ENCODE results near the gene HYAL2.

DNA sequence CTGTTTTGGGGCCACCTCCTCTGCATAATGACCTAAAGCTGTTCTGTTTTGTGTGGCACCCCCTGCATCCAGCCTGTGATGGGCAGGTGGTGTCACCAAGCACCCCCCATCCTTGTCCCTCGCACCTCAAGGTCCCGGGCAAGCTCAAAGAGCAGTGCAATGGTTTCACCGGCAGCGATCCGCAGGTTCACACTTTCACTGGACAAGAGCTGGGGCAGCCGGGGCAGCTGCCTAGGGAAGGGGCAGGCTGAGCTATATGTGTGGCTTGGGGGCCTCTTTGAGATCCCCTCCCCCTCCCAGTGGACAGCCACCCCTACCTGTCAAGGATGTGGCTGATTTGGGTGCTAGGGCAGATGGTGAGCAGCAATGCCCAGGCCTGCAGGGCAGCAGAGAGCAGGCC is 33.4 kb downstream of the HYAL2 start:
- TF ChIP-seq, protein P1, sequence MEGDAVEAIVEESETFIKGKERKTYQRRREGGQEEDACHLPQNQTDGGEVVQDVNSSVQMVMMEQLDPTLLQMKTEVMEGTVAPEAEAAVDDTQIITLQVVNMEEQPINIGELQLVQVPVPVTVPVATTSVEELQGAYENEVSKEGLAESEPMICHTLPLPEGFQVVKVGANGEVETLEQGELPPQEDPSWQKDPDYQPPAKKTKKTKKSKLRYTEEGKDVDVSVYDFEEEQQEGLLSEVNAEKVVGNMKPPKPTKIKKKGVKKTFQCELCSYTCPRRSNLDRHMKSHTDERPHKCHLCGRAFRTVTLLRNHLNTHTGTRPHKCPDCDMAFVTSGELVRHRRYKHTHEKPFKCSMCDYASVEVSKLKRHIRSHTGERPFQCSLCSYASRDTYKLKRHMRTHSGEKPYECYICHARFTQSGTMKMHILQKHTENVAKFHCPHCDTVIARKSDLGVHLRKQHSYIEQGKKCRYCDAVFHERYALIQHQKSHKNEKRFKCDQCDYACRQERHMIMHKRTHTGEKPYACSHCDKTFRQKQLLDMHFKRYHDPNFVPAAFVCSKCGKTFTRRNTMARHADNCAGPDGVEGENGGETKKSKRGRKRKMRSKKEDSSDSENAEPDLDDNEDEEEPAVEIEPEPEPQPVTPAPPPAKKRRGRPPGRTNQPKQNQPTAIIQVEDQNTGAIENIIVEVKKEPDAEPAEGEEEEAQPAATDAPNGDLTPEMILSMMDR (IDR thresholded peaks at IDR 0.05), result no peak
- no peak for TF ChIP-seq POLR2A (IDR thresholded peaks at IDR 0.05)

Measured in uterus (tissue), 2 donors.